Kidney (tissue), 14 donors: ENCODE data around the gene SFXN5. TPM values are rescaled to one million over a fixed set of nuclear protein-coding genes. Genes with fewer than 3 reads are reported as not detected.

Experiments
- DNase-seq, 5 donors: peaks; one replicate each; pipeline ENCODE4 v3.0.0-alpha.2; 2013 to 2020
- FAIRE-seq: peaks from 2 replicates; lab custom pipeline; 2012; peaks lifted over from hg19 to GRCh38; lab: Jason Lieb, UNC
- H3K27ac ChIP-seq, 2 donors: one replicate each; pipeline ENCODE4 v1.7.0; 2013; ENCODE audit warnings: low read depth in 2 of 2, low read length in 2 of 2, inconsistent platforms in 1 of 2
- H3K27me3 ChIP-seq: one replicate; pipeline ENCODE4 v1.7.1; 2013; ENCODE audit warnings: low read length, inconsistent platforms; ENCODE audit not compliant: control insufficient read depth, insufficient read depth
- H3K36me3 ChIP-seq, 3 donors: one replicate each; pipeline versions ENCODE4 v1.7.0 to v1.7.1; 2013; ENCODE audit warnings: low read length in 3 of 3, control low read depth in 1 of 3, inconsistent platforms in 1 of 3; ENCODE audit not compliant: insufficient read depth in 3 of 3, control insufficient read depth in 2 of 3
- H3K4me1 ChIP-seq, 3 donors: one replicate each; pipeline versions ENCODE4 v1.7.0 to v1.7.1; 2013; ENCODE audit warnings: low read length in 3 of 3, inconsistent platforms in 1 of 3, low read depth in 1 of 3; ENCODE audit not compliant: control insufficient read depth in 2 of 3, insufficient read depth in 2 of 3
- H3K4me3 ChIP-seq, 3 donors: one replicate each; pipeline versions ENCODE4 v1.7.0 to v1.8.1; 2013; ENCODE audit warnings: low read length in 3 of 3, control low read depth in 1 of 3, inconsistent platforms in 1 of 3
- H3K9ac ChIP-seq, 3 donors: one replicate each; pipeline versions ENCODE4 v1.7.0 to v1.7.1; 2013; ENCODE audit warnings: low read length in 3 of 3, control low read depth in 1 of 3, inconsistent platforms in 1 of 3
- H3K9me3 ChIP-seq, 3 donors: one replicate each; pipeline versions ENCODE4 v1.7.0 to v1.7.1; 2013; ENCODE audit warnings: low read length in 3 of 3, control low read depth in 1 of 3, inconsistent platforms in 1 of 3; ENCODE audit not compliant: control insufficient read depth in 2 of 3, insufficient read depth in 1 of 3
- intact Hi-C: fragments of 100-400 bp; cut with DNase I; formaldehyde crosslinking; loops from one replicate; pipeline ENCODE4 v1.11.1; 2022
- polyA plus RNA-seq: library from polyadenylated mRNA; stranded (reverse); fragments of 350-450 nt; fragmentation: Illumina TruSeq; extraction: RNeasy Lipid Tissue Mini Kit (QIAGEN cat#74804); gene quantifications from one replicate; pipeline ENCODE4 v1.2.3, GENCODE V29; 2014; ENCODE audit warnings: low read depth, low replicate concordance; ENCODE audit not compliant: insufficient read depth
- total RNA-seq: library from RNA; stranded (reverse); fragmentation: NEBNext Ultra II Directional; extraction: Animal tissue kit (Norgen Biotek cat#: 25700); gene quantifications from one replicate; pipeline ENCODE4 v1.2.1, GENCODE V29; 2021
- TF ChIP-seq, protein P1 (sequence below): IDR thresholded peaks from 3 replicates; pipeline ENCODE4 v1.5.1; 2012; ENCODE audit warnings: mild to moderate bottlenecking, moderate library complexity, borderline replicate concordance; ENCODE audit not compliant: insufficient read depth; ENCODE audit errors: extremely low read depth
- donor health status: control.
- donor health status: control.
- donor health status: control.
- donor health status: control.
- donor health status: control.
- donor health status: DM: yes; HTN: yes; CAD: no.
- donor health status: Normal renal cell carcinoma (clear cell type).

SFXN5 gene
- total and polyA plus RNA-seq, 2 donors from 2014 or later: 21.4 to 35.9 TPM

DNA sequence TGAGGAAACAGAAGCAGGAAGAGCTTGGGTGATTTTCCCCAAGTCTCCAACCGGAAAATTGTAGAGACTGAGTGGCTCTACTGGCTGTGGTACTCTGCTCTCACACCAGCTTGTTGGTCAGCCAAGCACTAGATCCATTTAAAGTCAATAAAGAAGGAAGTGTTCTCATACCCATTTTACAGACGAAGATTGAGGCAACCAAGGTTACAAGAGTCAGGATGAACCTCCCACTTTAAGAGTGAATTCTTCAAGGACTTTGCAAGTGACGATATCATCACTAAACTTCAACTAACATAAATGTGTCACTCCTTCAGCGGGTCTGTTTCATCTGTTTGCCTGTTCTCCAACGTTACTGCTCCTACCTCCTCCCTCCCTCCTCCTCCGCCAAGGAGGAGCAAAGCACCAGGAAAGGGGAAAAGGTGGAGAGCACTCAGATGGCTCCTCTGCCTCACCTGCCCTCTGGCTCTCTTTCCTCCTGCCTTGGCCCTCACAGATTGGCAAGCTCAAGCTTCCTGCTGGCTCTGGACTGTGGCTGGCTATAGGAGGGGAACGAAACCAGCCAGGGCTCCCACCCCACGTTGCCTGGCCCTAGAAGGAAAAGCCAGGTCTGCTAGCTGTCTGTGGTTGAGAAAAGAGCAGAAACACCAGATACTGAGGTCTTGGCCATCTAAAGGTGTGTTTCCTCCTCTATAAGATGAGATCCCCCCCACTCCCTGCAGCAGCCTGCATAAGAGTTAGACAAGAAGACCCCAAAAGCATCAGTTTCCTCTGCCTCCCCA, 44.9 kb upstream of the SFXN5 start:
- no peak overlapping the region for H3K4me3 ChIP-seq
- FAIRE-seq (no peak), DNase-seq (no peak)
- no peaks in the 10 kb centered on the region for H3K4me1 ChIP-seq
- no peak overlapping the region for H3K9ac ChIP-seq
- no peaks in the 10 kb centered on the region for H3K27me3 ChIP-seq
- TF ChIP-seq, protein P1, sequence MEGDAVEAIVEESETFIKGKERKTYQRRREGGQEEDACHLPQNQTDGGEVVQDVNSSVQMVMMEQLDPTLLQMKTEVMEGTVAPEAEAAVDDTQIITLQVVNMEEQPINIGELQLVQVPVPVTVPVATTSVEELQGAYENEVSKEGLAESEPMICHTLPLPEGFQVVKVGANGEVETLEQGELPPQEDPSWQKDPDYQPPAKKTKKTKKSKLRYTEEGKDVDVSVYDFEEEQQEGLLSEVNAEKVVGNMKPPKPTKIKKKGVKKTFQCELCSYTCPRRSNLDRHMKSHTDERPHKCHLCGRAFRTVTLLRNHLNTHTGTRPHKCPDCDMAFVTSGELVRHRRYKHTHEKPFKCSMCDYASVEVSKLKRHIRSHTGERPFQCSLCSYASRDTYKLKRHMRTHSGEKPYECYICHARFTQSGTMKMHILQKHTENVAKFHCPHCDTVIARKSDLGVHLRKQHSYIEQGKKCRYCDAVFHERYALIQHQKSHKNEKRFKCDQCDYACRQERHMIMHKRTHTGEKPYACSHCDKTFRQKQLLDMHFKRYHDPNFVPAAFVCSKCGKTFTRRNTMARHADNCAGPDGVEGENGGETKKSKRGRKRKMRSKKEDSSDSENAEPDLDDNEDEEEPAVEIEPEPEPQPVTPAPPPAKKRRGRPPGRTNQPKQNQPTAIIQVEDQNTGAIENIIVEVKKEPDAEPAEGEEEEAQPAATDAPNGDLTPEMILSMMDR: no peak
- no peaks in the 10 kb centered on the region for H3K9me3 ChIP-seq
- no peak overlapping the region for H3K27ac ChIP-seq
- intact Hi-C loops: no loop called here
- H3K36me3 ChIP-seq: no peaks in the 10 kb centered on the region

DNA sequence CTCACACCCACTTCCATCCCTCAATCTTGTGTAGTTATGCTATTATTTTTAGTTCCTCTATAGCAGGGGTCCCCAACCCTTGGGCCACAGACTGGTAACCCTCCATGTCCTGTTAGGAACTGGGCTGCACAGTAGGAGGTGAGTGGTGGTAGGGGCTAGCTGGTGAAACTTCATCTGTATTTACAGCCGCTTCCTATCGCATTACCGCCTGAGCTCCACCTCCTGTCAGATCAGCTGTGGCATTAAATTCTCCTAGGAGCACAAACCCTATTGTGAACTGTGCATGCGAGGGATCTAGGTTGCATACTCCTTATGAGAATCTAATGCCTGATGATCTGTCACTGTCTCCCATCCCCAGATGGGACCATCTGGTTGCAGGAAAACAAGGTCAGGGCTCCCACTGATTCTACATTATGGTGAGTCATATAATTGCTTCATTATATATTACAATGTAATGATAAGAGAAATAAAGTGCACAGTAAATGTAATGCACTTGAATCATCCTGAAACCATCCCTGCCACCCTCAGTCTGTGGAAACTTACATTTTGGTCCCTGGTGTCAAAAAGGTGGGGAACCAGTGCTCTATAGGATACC, 42.9 kb upstream of the SFXN5 start:
- Histone ChIP-seq H3K9ac (no peak overlapping the region), H3K9me3 (no peaks in the 10 kb centered on the region), H3K4me1 (peaks cover 0 to 19% (median 17%) of the 10 kb centered on the region in 3 donors), H3K36me3 (no peaks in the 10 kb centered on the region), H3K4me3 (no peak overlapping the region), H3K27ac (no peak overlapping the region), H3K27me3 (no peaks in the 10 kb centered on the region)
- intact Hi-C loops: no loop called here
- TF ChIP-seq, protein P1: no peak
- DNase-seq: no peak
- FAIRE-seq: no peak

DNA sequence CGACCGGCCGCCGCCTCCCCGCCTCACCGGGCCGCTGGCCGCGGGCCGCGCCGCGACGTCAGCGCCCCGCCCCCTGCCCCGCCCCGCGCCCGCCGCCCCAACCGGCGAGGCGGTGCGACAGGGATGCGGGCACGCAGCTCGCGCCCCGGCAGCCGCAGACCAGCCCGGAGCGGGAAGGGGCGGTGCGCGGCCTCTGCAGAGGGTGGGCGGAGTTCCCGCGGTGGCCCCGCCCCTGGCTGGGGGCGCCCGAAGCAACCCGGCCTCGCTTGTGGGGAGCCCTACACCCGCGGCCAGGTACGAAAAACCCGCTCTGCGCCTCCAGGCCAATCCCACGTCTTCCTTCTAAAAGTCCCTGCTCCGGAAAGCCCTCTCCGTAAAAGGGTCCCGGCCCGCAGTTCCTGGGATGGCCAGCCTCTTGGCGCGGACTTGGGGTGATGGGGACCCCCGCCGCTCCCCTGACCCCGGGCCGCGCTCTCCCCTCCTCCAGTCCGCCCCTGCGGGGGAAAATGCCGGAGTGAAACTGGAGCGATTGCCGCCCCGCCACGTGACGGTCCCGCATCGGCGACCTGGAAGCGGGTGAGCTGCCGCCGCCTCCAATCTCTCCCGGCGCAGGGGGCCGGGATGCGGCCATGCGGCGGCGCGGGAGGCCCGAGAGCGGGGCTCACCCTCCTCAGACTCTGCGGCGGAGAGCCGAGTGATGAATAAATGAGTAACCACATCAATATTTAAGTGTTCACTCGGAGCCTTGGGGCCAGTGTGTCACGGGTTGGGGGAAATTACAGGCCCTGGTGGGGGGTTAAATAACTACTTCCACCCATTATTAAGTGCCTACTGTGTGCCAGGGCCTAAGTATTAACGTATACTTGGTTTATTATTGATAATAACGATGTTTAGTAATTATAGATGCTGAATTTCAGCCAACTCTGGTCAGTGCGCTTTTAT, 41.7 kb upstream of the SFXN5 start, which contains the start of gene RAB11FIP5:
Gene RAB11FIP5, minus strand, starts transcription at position 36 of the 942 bp plus-strand sequence. CDS start 171 bp downstream, outside the sequence.
- TF ChIP-seq, protein P1: no peak
- no peaks in the 10 kb centered on the region for H3K9me3 ChIP-seq
- intact Hi-C loops: no loop called here
- peak; percentile 79 to 91 (median 88) for DNase-seq
- no peak for FAIRE-seq
- no peaks in the 10 kb centered on the region for H3K27me3 ChIP-seq
- H3K27ac ChIP-seq: peak within 1 kb of the TSS; percentile 92 to 96
- peaks cover 0 to 24% (median 19%) of the 10 kb centered on the region in 3 donors for H3K4me1 ChIP-seq
- H3K9ac ChIP-seq: peak within 1 kb of the TSS; percentile 33 to 98 (median 74)
- peak within 1 kb of the TSS; percentile 56 to 91 (median 64) for H3K4me3 ChIP-seq
- no peaks in the 10 kb centered on the region for H3K36me3 ChIP-seq
